NCI-H146 treated with DMSO at 0.1 percent for 48 hours (cell line): ENCODE data around the gene TSPAN2.

Experiments used
- DNase-seq: peaks from one replicate; lab custom pipeline; 2025; ENCODE audit not compliant: unreplicated experiment; lab: John Stamatoyannopoulos, UW

The TSPAN2 gene

GRCh38 chr1:115089420-115090185 lies at the start of gene TSPAN2:
TSPAN2 (minus strand) TSS chr1:115089503; CDS start chr1:115089432, 71 bp downstream.
- DNase-seq, result no peak

DNA sequence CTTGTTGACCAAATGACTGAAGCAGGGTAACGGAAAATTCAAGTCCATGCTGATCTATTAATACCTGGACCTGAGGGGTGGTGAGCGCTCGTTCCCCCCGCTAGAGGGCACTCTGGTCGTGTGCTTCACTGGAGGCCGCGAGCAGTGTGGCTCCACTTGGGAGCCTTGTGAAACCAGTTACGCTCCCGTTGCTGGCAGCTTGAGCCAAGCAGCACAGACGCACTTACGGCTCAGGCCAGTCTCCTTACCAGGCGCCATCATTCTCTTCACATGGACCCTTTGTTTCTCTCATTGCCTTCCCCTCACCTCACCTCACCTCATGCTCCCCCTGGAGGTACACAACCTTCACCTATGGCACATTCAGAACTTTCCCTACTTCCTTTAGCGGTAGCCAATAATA lies 49.7 kb upstream of the TSPAN2 start:
- peak; percentile 83 for DNase-seq

DNA sequence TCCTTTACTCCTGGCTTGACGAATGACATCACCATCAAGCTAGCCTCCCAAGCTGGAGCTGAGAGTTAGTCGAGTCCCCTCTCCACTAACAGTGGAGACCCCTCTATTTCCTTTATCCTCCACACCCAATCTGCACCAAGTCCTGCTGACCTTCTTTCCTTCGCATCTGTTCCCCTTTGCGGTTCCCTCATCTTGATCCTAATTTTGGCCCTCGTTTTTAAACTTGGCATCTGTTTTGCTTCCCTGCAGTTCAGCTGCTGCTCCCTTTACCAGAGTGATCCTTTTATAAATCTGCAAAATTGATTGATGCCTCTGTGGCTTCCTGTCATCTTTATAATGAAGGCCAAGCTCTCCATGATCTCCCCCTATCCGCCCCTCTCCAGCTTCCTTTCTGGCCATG lies 49.0 kb upstream of the TSPAN2 start:
- DNase-seq, result no peak

DNA sequence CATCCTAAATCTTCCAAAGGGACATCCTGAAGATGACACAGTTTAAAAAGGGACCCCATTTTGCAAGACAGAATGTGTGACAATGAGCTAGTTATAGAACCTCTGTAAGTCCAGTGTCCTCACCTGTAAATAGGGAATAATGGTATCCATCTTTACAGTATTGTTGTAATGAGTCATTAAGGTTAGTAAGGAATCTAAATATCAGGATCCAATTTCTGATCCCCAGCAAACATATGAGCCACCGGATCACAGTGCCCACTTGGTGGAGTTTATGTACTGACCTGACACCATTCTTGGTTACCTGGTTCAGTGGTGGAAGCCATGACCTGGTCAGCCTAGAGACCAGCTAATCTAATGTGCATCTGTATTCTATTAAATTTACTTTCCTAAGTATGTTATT lies 47.9 kb upstream of the TSPAN2 start:
- no peak for DNase-seq

GRCh38 chr1:115136706-115137105 lies 47.4 kb upstream of the TSPAN2 start:
- DNase-seq, result no peak

- no peak for DNase-seq
Measured at GRCh38 chr1:115136106-115136505, 46.8 kb upstream of the TSPAN2 start.

- DNase-seq, result no peak
Measured at GRCh38 chr1:115135681-115136080, 46.4 kb upstream of the TSPAN2 start.

- DNase-seq, result no peak
Measured at GRCh38 chr1:115134850-115135480, 45.7 kb upstream of the TSPAN2 start.

- no peak for DNase-seq
Measured at GRCh38 chr1:115134231-115134630, 44.9 kb upstream of the TSPAN2 start.

- DNase-seq, result no peak
Measured at GRCh38 chr1:115133440-115133839, 44.1 kb upstream of the TSPAN2 start.

GRCh38 chr1:115130786-115131185 lies 41.5 kb upstream of the TSPAN2 start:
- DNase-seq, result no peak

DNA sequence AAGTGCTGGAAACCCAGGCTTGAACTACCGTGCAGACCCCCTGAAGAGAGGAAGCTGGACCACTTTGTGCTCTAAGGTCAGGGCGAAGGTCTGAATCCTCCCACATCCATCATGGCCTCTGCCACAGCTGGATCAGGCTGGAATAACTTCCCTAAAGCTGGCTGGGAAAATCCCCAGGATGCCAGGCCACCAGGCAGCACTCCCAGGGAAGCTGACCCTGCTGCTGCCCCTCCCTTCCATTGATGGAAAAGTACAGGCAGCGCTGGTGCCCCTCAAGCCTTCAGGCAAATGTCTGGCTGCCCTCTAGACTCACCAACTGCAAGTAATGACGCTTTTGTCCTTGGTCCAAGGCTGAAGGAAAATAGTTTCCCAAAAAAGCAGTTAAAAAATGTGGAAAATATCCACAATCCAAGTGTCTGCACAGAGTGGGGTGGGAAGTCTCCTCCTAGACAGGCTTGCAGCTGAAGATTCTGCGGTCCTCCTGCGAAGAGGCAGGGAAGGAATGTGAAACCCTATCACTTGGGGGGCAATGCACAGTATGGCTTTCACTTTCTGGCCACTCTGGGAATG lies 39.9 kb upstream of the TSPAN2 start:
- DNase-seq, result no peak

DNA sequence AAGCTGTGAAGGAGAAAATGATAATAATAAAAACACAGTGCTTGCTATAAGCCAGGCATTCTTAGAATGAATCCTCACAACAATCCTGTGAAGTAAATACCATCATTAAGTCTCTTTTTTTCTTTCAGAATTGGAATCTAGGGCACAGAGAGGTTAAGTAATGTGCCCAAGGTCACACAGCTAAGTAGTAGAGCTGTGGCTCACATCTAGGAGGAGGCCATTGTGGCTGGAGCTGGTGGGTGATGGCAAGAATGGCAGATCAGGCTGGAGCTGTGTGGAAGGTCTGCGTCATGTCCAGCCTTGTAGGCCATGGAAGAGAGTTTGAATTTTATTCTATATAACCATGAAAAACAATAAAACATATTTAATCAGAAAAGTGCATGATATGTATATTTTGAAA lies 38.2 kb upstream of the TSPAN2 start:
- no peak for DNase-seq

DNA sequence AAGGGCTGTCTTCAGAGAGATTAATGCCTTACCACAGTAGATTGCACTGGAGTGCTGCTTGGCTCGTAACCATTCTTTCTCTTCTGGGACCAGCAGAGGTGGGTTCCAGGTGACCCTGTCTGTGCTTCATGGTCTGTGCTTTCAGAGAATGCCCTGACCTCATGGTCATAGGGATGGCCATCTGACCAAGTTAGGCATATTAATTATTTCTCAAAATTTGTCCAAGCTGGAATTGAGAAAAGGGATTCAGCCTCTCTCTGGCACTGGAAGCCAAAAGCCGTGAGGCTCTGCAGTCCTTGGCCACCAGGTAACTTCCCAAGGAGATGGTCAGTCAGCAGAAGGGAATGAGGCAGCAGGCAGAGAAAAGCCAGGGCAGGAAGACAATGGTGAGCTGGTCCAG lies 37.2 kb upstream of the TSPAN2 start:
- DNase-seq, result no peak

GRCh38 chr1:115123116-115123515 lies 33.8 kb upstream of the TSPAN2 start:
- no peak for DNase-seq

GRCh38 chr1:115121793-115122192 lies 32.5 kb upstream of the TSPAN2 start:
- no peak for DNase-seq

- DNase-seq, result no peak
Measured at GRCh38 chr1:115120296-115120695, 31.0 kb upstream of the TSPAN2 start.

DNA sequence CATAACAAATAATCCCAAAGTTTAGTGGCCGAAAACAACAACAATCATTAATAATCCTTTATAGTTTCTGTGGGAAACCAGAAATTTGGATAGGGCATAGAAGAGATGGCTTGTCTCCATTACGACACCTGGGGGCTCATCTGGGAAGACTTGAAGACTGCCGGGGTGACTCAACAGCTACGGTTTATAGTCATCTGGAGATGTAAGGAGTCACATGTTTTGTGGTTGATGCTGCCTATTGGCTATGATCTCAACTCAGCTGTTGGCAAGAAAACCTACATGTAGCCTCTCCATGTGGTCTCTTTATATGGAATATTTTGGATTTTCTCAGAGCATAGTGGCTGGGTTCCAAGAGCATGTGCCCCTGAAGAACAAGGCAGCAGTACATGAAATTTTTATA lies 29.3 kb upstream of the TSPAN2 start:
- DNase-seq, result no peak

- no peak for DNase-seq
Measured at GRCh38 chr1:115118086-115118485, 28.8 kb upstream of the TSPAN2 start.

DNA sequence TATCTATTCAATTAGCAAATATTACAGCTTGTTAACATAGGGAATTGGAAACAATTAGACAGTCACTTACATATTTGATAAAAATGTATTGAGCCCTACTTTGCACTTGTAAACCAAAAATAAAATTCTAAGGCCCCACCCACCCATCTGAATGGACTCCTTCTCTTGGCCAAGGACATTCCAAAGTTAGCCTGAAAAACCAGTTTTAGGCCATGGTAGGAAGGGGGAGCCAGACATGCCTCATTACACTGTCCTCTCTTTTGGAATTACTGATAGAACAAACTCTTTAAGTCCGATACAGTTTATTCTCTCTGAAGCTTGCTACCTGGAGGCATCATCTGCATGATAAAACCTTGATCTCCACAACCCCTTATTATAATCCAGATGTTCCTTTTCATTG lies 28.0 kb upstream of the TSPAN2 start:
- DNase-seq, result no peak

GRCh38 chr1:115116512-115116911 lies 27.2 kb upstream of the TSPAN2 start:
- no peak for DNase-seq

DNA sequence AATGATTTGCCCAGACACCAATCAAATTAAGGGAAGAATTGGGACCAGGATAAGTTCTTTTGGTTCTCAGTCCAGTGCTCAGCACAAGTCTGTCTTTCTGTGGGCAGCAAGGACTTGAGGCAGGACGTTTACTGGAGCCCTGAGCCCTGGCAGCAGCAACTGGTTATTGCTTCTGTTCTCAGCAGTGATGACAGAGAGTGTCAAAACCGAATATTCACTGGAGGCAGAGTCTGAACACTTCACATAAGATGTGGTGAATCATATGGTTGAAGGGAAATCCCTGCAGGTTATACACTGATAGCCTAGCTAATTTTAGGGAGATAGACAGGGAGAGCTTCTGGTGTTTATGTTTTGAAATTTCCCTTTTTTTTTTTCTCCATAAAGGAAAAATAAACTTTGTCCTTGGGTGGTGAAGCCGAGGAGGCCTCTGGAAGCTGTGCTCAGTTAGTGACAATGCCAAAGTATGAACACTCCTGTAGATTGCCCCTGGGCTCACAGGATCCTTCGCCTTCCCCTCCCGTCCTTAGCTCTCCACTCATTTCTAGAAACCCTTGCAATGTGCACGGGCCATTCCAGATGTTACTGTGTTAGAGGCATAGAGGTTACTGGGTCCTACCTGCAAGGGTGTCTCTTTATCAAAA lies 26.3 kb upstream of the TSPAN2 start:
- no peak for DNase-seq
